Hepatocyte (in vitro differentiated cells): ENCODE results near the gene FAF2. TPM values are rescaled to one million over a fixed set of nuclear protein-coding genes. Genes with fewer than 3 reads are reported as not detected.

Source experiments
- DNase-seq: peaks from one replicate; pipeline ENCODE4 v3.0.0-alpha.2; 2016; ENCODE audit warnings: low spot score
- H2AFZ ChIP-seq: fragments of 200-600 bp; sonication (generic); 2 replicates; pipeline ENCODE4 v1.6.0; 2016; ENCODE audit warnings: antibody characterized with exemption, mild to moderate bottlenecking
- H3K27ac ChIP-seq: fragments of 200-600 bp; sonication (generic); 2 replicates; pipeline ENCODE4 v1.5.1; 2016; ENCODE audit warnings: mild to moderate bottlenecking
- H3K27me3 ChIP-seq: fragments of 200-600 bp; sonication (generic); 2 replicates; pipeline ENCODE4 v1.6.1; 2016
- H3K36me3 ChIP-seq: fragments of 200-600 bp; sonication (generic); replicated peaks from 2 replicates; pipeline ENCODE4 v1.5.1; 2016; ENCODE audit warnings: low read depth; ENCODE audit not compliant: insufficient read depth
- H3K4me1 ChIP-seq: fragments of 200-600 bp; sonication (generic); 2 replicates; pipeline ENCODE4 v1.5.1; 2016; ENCODE audit warnings: mild to moderate bottlenecking, moderate library complexity; ENCODE audit not compliant: insufficient read depth
- H3K4me2 ChIP-seq: fragments of 200-600 bp; sonication (generic); 2 replicates; pipeline ENCODE4 v1.6.0; 2016
- H3K4me3 ChIP-seq: fragments of 200-600 bp; sonication (generic); 2 replicates; pipeline ENCODE4 v1.5.1; 2016; ENCODE audit warnings: mild to moderate bottlenecking
- H3K79me2 ChIP-seq: fragments of 200-600 bp; sonication (generic); 2 replicates; pipeline ENCODE4 v1.6.0; 2017; ENCODE audit warnings: mild to moderate bottlenecking
- H3K9me2 ChIP-seq: fragments of 200-600 bp; sonication (generic); replicated peaks from 2 replicates; pipeline ENCODE4 v1.6.0; 2017; ENCODE audit warnings: mild to moderate bottlenecking; ENCODE audit not compliant: insufficient read depth
- H3K9me3 ChIP-seq: fragments of 200-600 bp; sonication (generic); 2 replicates; pipeline ENCODE4 v1.5.1; 2016; ENCODE audit warnings: low read depth, mild to moderate bottlenecking
- H4K20me1 ChIP-seq: fragments of 200-600 bp; sonication (generic); 2 replicates; pipeline ENCODE4 v1.6.0; 2016; ENCODE audit warnings: mild to moderate bottlenecking; ENCODE audit not compliant: insufficient read depth, poor library complexity, severe bottlenecking
- CTCF ChIP-seq: fragments of 200-600 bp; sonication (generic); IDR thresholded peaks from 2 replicates; pipeline ENCODE4 v1.5.1; 2016; ENCODE audit warnings: antibody characterized with exemption, mild to moderate bottlenecking; ENCODE audit not compliant: poor library complexity
- EZH2 ChIP-seq: fragments of 200-600 bp; sonication (generic); IDR thresholded peaks from 2 replicates; pipeline ENCODE4 v1.6.1; 2016; ENCODE audit warnings: antibody characterized with exemption, mild to moderate bottlenecking, borderline replicate concordance
- EZH2phosphoT487 ChIP-seq: fragments of 200-600 bp; sonication (generic); IDR thresholded peaks from one replicate; pipeline ENCODE4 v1.6.1; 2018; ENCODE audit warnings: antibody characterized with exemption, mild to moderate bottlenecking, low read depth, moderate library complexity; ENCODE audit not compliant: unreplicated experiment, severe bottlenecking
- WGBS: methylation state at CpG from one replicate; pipeline ENCODE4 v1.1.6; 2016; ENCODE audit warnings: low lambda C conversion rate; ENCODE audit errors: missing lambda C conversion rate; 5-methylcytosine and 5-hydroxymethylcytosine counted together
- polyA plus RNA-seq: library from polyadenylated mRNA; unstranded; fragments of >200 nt; fragmentation: Nextera tagmentation; extraction: Ambion mirVana; gene quantifications from 2 replicates; pipeline ENCODE4 v1.2.1, GENCODE V29; 2016
- total RNA-seq: library from RNA; depleted of rRNA; stranded (reverse); fragments of >200 nt; gene quantifications from 2 replicates; pipeline ENCODE4 v1.2.3, GENCODE V29; 2014

Gene FAF2
- total and polyA plus RNA-seq, 2 experiments from 2014 or later: 47.3 to 63.1 TPM

GRCh38 chr5:176461349-176461748 lies 13.2 kb downstream of the FAF2 start:
- 96% methylated on average over 2 of the region's 2 CpGs for WGBS
- peaks cover 9% of the 10 kb centered on the region for H3K4me1 ChIP-seq
- peaks cover 91% of the 10 kb centered on the region for H3K79me2 ChIP-seq

GRCh38 chr5:176463113-176463764 lies 15.1 kb downstream of the FAF2 start:
- Histone ChIP-seq H3K9me3 (no peaks in the 10 kb centered on the region), H3K36me3 (no peaks in the 10 kb centered on the region), H3K4me2 (no peak overlapping the region), H3K27me3 (no peaks in the 10 kb centered on the region), H3K79me2 (peaks cover 85% of the 10 kb centered on the region), H4K20me1 (peaks cover 57% of the 10 kb centered on the region), H3K4me1 (peaks cover 19% of the 10 kb centered on the region), H2AFZ (no peak overlapping the region), H3K27ac (no peak overlapping the region), H3K4me3 (no peak overlapping the region), H3K9me2 (no peaks in the 10 kb centered on the region)
- DNase-seq: no peak
- 95% methylated on average over 7 of the region's 7 CpGs for WGBS
- no peak for TF ChIP-seq EZH2
- no peak for TF ChIP-seq CTCF
- no peak for TF ChIP-seq EZH2phosphoT487

More at GRCh38 chr5:176461349-176461748, 13.2 kb downstream of the FAF2 start:
- Histone ChIP-seq H3K27ac (no peak overlapping the region), H3K4me3 (no peak overlapping the region), H4K20me1 (peaks cover 60% of the 10 kb centered on the region), H3K36me3 (no peaks in the 10 kb centered on the region), H2AFZ (no peak overlapping the region), H3K9me2 (no peaks in the 10 kb centered on the region), H3K4me2 (no peak overlapping the region), H3K27me3 (no peaks in the 10 kb centered on the region), H3K9me3 (no peaks in the 10 kb centered on the region)
- DNase-seq: no peak
- TF ChIP-seq EZH2: no peak

GRCh38 chr5:176466245-176466871 lies 18.2 kb downstream of the FAF2 start:
- Histone ChIP-seq H3K36me3 (no peaks in the 10 kb centered on the region), H3K9me3 (no peaks in the 10 kb centered on the region), H3K4me1 (peaks cover 19% of the 10 kb centered on the region), H3K27me3 (no peaks in the 10 kb centered on the region), H3K9me2 (no peaks in the 10 kb centered on the region), H3K4me3 (no peak overlapping the region), H4K20me1 (peaks cover 38% of the 10 kb centered on the region), H3K79me2 (peaks cover 83% of the 10 kb centered on the region), H2AFZ (no peak overlapping the region), H3K4me2 (peak overlapping the region; percentile 11), H3K27ac (peak overlapping the region; percentile 78)
- 27% methylated on average over 6 of the region's 6 CpGs for WGBS
- no peak for TF ChIP-seq CTCF
- TF ChIP-seq EZH2phosphoT487: no peak
- no peak for TF ChIP-seq EZH2
- peak; percentile 36 for DNase-seq

GRCh38 chr5:176469296-176469695 lies 21.1 kb downstream of the FAF2 start:
- Histone ChIP-seq H3K27me3 (no peaks in the 10 kb centered on the region), H3K36me3 (no peaks in the 10 kb centered on the region), H3K9me3 (no peaks in the 10 kb centered on the region), H3K4me3 (no peak overlapping the region), H3K79me2 (peaks cover 80% of the 10 kb centered on the region), H3K4me1 (peaks cover 19% of the 10 kb centered on the region), H4K20me1 (peaks cover 18% of the 10 kb centered on the region), H2AFZ (no peak overlapping the region), H3K27ac (no peak overlapping the region), H3K9me2 (no peaks in the 10 kb centered on the region), H3K4me2 (no peak overlapping the region)
- no peak for DNase-seq
- 96% methylated on average over 1 of the region's 1 CpG for WGBS
- no peak for TF ChIP-seq CTCF
- no peak for TF ChIP-seq EZH2
- TF ChIP-seq EZH2phosphoT487: no peak
